Stimulated activated CD4-positive, alpha-beta T cell treated with anti-CD3 and anti-CD28 coated beads, Interleukin-4, amount 100 ng/mL, for 4 hours (primary cell): ENCODE data around the gene CENPP.
"Not testable (repeated sequence)": the region's sequence is repeated elsewhere in the genome, so short reads cannot be mapped to it uniquely, and the experiment has no call there.

Experiments
- DNase-seq, 2 experiments: peaks; one replicate each; pipeline ENCODE4 v3.0.0-alpha.2; 2020

Gene CENPP

GRCh38 chr9:92384375-92384774 is 58.6 kb downstream of the CENPP start:
- DNase-seq, result no peak

GRCh38 chr9:92385001-92385400 is 59.2 kb downstream of the CENPP start:
- no peak for DNase-seq

- DNase-seq, result no peak
These were observed 59.7 kb downstream of the CENPP start for GRCh38 chr9:92385477-92385876.

- DNase-seq, result no peak
These were observed 60.2 kb downstream of the CENPP start for GRCh38 chr9:92385953-92386352.

- no peak for DNase-seq
These were observed 66.9 kb downstream of the CENPP start for GRCh38 chr9:92392690-92393089.

- no peak for DNase-seq
These were observed 67.9 kb downstream of the CENPP start for GRCh38 chr9:92393686-92394085.

- DNase-seq, result no peak
These were observed 69.9 kb downstream of the CENPP start for GRCh38 chr9:92395617-92396016.

GRCh38 chr9:92397853-92398252 is 72.1 kb downstream of the CENPP start:
- no peak for DNase-seq

- DNase-seq, result no peak
These were observed 76.6 kb downstream of the CENPP start for GRCh38 chr9:92402360-92402759.

GRCh38 chr9:92402826-92403745 is 77.3 kb downstream of the CENPP start:
- DNase-seq, result no peak

GRCh38 chr9:92404042-92404836 is 78.5 kb downstream of the CENPP start, which contains the start of gene OGN:
OGN (minus strand) TSS chr9:92404578; CDS start chr9:92403407, 1,171 bp downstream.
- no peak for DNase-seq

GRCh38 chr9:92405818-92406217 is 80.1 kb downstream of the CENPP start:
- no peak for DNase-seq

- DNase-seq, result peak in 1 of 2 experiments; percentile 21
These were observed 80.7 kb downstream of the CENPP start for GRCh38 chr9:92406477-92406876.

GRCh38 chr9:92407818-92408217 is 82.1 kb downstream of the CENPP start:
- no peak for DNase-seq

GRCh38 chr9:92408747-92409478 is 83.2 kb downstream of the CENPP start:
- DNase-seq, result no peak

- DNase-seq, result not testable (repeated sequence)
These were observed 85.4 kb downstream of the CENPP start for GRCh38 chr9:92411157-92411556.

GRCh38 chr9:92414566-92414965 is 88.8 kb downstream of the CENPP start:
- no peak for DNase-seq

GRCh38 chr9:92422611-92423338 is 97.0 kb downstream of the CENPP start:
- no peak for DNase-seq

- DNase-seq, result no peak
These were observed 97.9 kb downstream of the CENPP start for GRCh38 chr9:92423612-92424011.

GRCh38 chr9:92424340-92424739 is 98.6 kb downstream of the CENPP start, which contains the start of gene OMD:
OMD (minus strand) TSS chr9:92424471; CDS start chr9:92417558, 6,913 bp downstream.
- DNase-seq, result no peak

- DNase-seq, result no peak
These were observed 99.7 kb downstream of the CENPP start for GRCh38 chr9:92425474-92425873.

- DNase-seq, result no peak
These were observed 100.9 kb downstream of the CENPP start for GRCh38 chr9:92426501-92427145.
